KMS-11 (cell line): ENCODE results near the gene USH2A.

Experiments used
- H2AFZ ChIP-seq: fragments of 200-600 bp; sonication (generic); 2 replicates; pipeline ENCODE4 v1.6.1; 2016; ENCODE audit warnings: antibody characterized with exemption, mixed run types, low read depth
- H3K27ac ChIP-seq: fragments of 200-600 bp; sonication (generic); 2 replicates; pipeline ENCODE4 v1.6.1; 2016; ENCODE audit warnings: mild to moderate bottlenecking, mixed run types
- H3K27me3 ChIP-seq: fragments of 200-600 bp; sonication (generic); 2 replicates; pipeline ENCODE4 v1.6.1; 2017; ENCODE audit warnings: mild to moderate bottlenecking, low read depth, mixed run types, moderate library complexity; ENCODE audit not compliant: insufficient read depth
- H3K36me3 ChIP-seq: fragments of 200-600 bp; sonication (generic); 2 replicates; pipeline ENCODE4 v1.6.1; 2017; ENCODE audit warnings: mild to moderate bottlenecking, mixed run types; ENCODE audit not compliant: insufficient read depth
- H3K4me1 ChIP-seq: fragments of 200-600 bp; sonication (generic); 2 replicates; pipeline ENCODE4 v1.6.1; 2016; ENCODE audit warnings: mild to moderate bottlenecking, low read depth, mixed run types; ENCODE audit not compliant: poor library complexity, severe bottlenecking
- H3K4me2 ChIP-seq: fragments of 200-600 bp; sonication (generic); 2 replicates; pipeline ENCODE4 v1.7.0; 2016; ENCODE audit warnings: mild to moderate bottlenecking, mixed run types
- H3K4me3 ChIP-seq: fragments of 200-600 bp; sonication (generic); IDR thresholded peaks from 2 replicates; pipeline ENCODE4 v1.6.1; 2017; ENCODE audit warnings: low read depth, low read length, mixed read lengths; ENCODE audit not compliant: insufficient read depth
- H3K79me2 ChIP-seq: fragments of 200-600 bp; sonication (generic); 2 replicates; pipeline ENCODE4 v1.6.1; 2016; ENCODE audit warnings: low read depth, mixed run types; ENCODE audit not compliant: insufficient read depth
- H3K9ac ChIP-seq: fragments of 200-600 bp; sonication (generic); 2 replicates; pipeline ENCODE4 v1.6.1; 2016; ENCODE audit warnings: mild to moderate bottlenecking, mixed run types
- H4K20me1 ChIP-seq: fragments of 200-600 bp; sonication (generic); 2 replicates; pipeline ENCODE4 v1.6.1; 2016; ENCODE audit warnings: mild to moderate bottlenecking, mixed run types; ENCODE audit not compliant: insufficient read depth
- TF ChIP-seq, protein P1 (sequence below): fragments of 200-600 bp; sonication (generic); conservative IDR thresholded peaks from 2 replicates; pipeline ENCODE4 v1.6.1; 2017; ENCODE audit warnings: low read depth, mild to moderate bottlenecking, antibody characterized with exemption, low read length, moderate library complexity, mixed read lengths

USH2A gene

DNA sequence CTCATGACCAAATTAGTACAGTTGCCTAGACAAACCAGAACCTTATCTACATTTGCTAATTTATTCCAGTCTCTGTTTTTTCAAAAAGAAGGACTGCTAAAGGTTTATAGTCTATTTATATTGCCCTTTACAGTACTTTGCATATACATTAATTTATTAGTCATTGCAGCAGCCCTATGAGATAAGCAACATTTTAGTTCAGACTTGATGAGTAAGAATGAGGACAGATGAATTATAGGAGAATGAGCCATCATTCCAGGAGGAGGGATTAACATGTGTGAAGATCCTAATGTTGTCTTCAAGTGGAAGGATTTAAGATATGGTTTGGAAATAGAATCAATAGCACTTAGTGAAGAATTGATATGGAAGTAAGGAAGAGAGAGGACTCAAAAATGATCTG lies 703.7 kb downstream of the USH2A start:
- Histone ChIP-seq H3K9ac (no peak overlapping the region), H3K4me3 (no peak overlapping the region), H4K20me1 (no peaks in the 10 kb centered on the region), H3K4me2 (no peak overlapping the region), H3K79me2 (no peaks in the 10 kb centered on the region), H3K4me1 (no peaks in the 10 kb centered on the region), H3K27ac (no peak overlapping the region), H3K36me3 (no peaks in the 10 kb centered on the region), H2AFZ (no peak overlapping the region), H3K27me3 (no peaks in the 10 kb centered on the region)
- TF ChIP-seq, protein P1, sequence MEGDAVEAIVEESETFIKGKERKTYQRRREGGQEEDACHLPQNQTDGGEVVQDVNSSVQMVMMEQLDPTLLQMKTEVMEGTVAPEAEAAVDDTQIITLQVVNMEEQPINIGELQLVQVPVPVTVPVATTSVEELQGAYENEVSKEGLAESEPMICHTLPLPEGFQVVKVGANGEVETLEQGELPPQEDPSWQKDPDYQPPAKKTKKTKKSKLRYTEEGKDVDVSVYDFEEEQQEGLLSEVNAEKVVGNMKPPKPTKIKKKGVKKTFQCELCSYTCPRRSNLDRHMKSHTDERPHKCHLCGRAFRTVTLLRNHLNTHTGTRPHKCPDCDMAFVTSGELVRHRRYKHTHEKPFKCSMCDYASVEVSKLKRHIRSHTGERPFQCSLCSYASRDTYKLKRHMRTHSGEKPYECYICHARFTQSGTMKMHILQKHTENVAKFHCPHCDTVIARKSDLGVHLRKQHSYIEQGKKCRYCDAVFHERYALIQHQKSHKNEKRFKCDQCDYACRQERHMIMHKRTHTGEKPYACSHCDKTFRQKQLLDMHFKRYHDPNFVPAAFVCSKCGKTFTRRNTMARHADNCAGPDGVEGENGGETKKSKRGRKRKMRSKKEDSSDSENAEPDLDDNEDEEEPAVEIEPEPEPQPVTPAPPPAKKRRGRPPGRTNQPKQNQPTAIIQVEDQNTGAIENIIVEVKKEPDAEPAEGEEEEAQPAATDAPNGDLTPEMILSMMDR = no peak

DNA sequence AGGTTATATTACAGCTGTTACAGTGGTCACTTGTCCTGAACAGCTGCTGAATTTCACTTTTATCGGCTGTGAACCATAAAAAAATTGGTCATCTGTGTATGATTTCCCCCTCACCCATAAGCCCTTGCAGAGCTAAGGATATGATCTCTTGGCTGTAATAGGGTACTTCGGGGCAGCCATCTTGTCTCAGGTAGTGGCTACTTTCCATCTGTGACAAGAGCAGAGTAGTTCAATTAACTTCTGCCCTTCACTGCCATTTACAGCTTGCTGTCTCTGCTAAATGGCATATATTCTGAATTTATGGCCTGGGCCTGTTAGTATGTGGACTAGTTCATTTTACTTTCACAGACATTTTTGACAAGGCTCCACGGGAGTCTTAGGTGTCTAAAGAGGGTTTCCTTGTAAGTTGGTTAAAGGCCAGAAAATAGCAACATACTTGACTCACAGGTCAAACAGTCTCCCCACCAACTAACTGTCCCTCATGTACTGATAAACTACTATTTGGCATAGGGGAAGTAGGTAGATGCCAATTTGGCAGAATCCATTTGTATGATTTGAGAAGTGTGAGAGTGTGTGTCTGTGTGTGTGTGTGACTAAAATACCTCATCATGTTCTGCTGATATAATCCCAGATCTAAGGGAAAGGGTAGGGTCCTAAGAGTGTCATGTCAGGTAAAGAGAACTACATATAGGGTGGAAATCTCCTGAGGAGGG lies 704.5 kb downstream of the USH2A start:
- Histone ChIP-seq H4K20me1 (no peaks in the 10 kb centered on the region), H3K4me2 (no peak overlapping the region)

DNA sequence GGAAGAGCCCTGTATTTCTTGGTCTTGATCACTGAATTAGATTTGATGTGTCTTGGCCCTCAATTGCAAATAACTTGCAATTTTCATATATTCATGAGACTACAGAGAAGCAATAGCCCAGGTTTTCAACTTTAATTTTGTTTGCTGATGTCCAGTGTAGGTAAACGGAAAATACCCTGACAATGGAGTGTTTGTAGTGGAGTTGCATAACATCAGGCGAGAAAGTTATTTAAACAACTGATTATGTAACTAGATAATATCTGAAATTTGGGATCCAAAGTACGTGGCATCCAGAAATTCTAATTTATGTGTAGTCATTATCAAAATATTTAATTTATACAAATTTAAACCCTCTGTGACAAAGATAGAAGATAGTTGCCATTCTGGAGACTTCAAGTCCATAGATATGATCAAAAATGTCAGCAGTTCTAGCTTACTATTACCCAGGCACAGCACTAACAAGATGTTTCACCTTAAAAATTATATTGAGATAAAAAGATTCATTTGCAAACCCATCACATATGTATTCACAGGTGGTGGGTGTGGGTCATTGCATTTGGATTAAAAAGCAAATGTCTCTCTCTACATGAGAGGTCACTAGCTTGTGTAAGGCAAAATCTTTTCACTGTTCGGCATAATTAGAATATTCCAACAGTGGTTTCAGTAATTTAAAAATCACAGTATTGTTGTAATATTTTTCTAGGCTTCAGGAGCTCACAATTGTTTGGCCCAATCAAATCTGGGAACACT lies 705.4 kb downstream of the USH2A start:
- Histone ChIP-seq H3K27ac (no peak overlapping the region), H3K4me2 (no peak overlapping the region), H3K36me3 (no peaks in the 10 kb centered on the region), H3K4me3 (no peak overlapping the region), H3K79me2 (no peaks in the 10 kb centered on the region), H3K27me3 (no peaks in the 10 kb centered on the region), H3K9ac (no peak overlapping the region), H2AFZ (no peak overlapping the region), H4K20me1 (no peaks in the 10 kb centered on the region), H3K4me1 (no peaks in the 10 kb centered on the region)
- TF ChIP-seq, protein P1 = no peak

More for the DNA sequence above, 704.5 kb downstream of the USH2A start:
- no peaks in the 10 kb centered on the region for H3K79me2 ChIP-seq
- H3K36me3 ChIP-seq = no peaks in the 10 kb centered on the region
- no peak overlapping the region for H3K9ac ChIP-seq
- no peak overlapping the region for H3K4me3 ChIP-seq
- no peaks in the 10 kb centered on the region for H3K27me3 ChIP-seq
- TF ChIP-seq, protein P1 = no peak
- H3K27ac ChIP-seq = no peak overlapping the region
- no peaks in the 10 kb centered on the region for H3K4me1 ChIP-seq
- H2AFZ ChIP-seq = no peak overlapping the region

DNA sequence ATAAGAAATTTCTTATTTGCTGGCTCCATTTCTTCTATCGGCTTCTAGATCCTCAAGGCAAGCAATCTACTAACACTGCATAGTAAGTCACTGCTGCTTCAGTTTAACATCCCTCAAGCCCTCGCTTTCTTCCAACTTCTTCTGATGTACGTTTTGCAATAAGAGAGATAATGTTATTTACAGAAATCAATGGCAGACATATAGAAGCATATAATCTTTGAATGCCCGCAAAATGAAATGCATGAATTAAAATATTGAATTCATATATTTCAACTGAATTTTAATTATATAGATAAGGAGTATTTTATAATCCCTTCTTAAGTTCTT lies 712.4 kb downstream of the USH2A start:
- Histone ChIP-seq H3K79me2 (no peaks in the 10 kb centered on the region), H3K27me3 (no peaks in the 10 kb centered on the region), H3K9ac (no peak overlapping the region), H3K4me1 (no peaks in the 10 kb centered on the region), H4K20me1 (no peaks in the 10 kb centered on the region), H3K4me2 (no peak overlapping the region), H3K4me3 (no peak overlapping the region), H3K36me3 (no peaks in the 10 kb centered on the region), H2AFZ (no peak overlapping the region), H3K27ac (no peak overlapping the region)
- TF ChIP-seq, protein P1 = no peak
